AG04450 (cell line): ENCODE results near the gene ZNF837. TPM values are rescaled to one million over a fixed set of nuclear protein-coding genes. Genes with fewer than 3 reads are reported as not detected.
A peak's percentile ranks its signal among the peaks of the same experiment; 100 is the strongest.

Experiments used
- CTCF ChIA-PET: fragments of 300-600, 350-600 bp; formaldehyde crosslinking; extraction: SDS; loops from one replicate; lab custom pipeline; 2022; ENCODE audit warnings: antibody characterized with exemption, inconsistent platforms; lab: Charles Lee
- POLR2A ChIA-PET: fragments of 350-600 bp; formaldehyde crosslinking; extraction: SDS; loops from one replicate; lab custom pipeline; 2021; ENCODE audit warnings: antibody characterized with exemption, inconsistent platforms; lab: Yijun Ruan, JAX
- DNase-seq: peaks from one replicate; pipeline ENCODE4 v3.0.0-alpha.2; 2011; ENCODE audit warnings: low read depth, low spot score
- H3K27ac ChIP-seq: one replicate; pipeline ENCODE4 v1.5.1; 2012; ENCODE audit warnings: low read depth, low read length, control low read depth
- H3K27me3 ChIP-seq: one replicate; pipeline ENCODE4 v1.6.0; 2012; ENCODE audit warnings: low read length; ENCODE audit not compliant: control insufficient read depth, insufficient read depth
- H3K4me3 ChIP-seq: 2 replicates; pipeline ENCODE4 v1.5.1; 2011; ENCODE audit warnings: mild to moderate bottlenecking, low read depth, low read length, control low read depth
- H3K9me3 ChIP-seq: 2 replicates; pipeline ENCODE4 v1.5.1; 2012; ENCODE audit warnings: low read length; ENCODE audit not compliant: control insufficient read depth, insufficient read depth
- polyA plus RNA-seq: library from polyadenylated mRNA; depleted of rRNA; stranded (reverse); fragments of >200 nt; gene quantifications from 2 replicates; pipeline ENCODE4 v1.2.3, GENCODE V29; 2011
- TF ChIP-seq, protein P1 (sequence below): IDR thresholded peaks from 2 replicates; pipeline ENCODE4 v1.5.1; 2011; ENCODE audit warnings: low read depth, low read length, control low read depth, inconsistent platforms

ZNF837 gene
- polyA plus RNA-seq, 1 experiment: 0.33 TPM

- DNase-seq: no peak
- CTCF ChIA-PET: interaction anchor here (1.1 kb wide), 1 partner anchor 118 kb away, joined by 3 read pairs; the partner anchor contains the start of gene ZBTB45
- no peak overlapping the region for H3K27ac ChIP-seq
Observed at GRCh38 chr19:58401840-58402421, 21.1 kb upstream of the ZNF837 start.

GRCh38 chr19:58400916-58401839 is 20.3 kb upstream of the ZNF837 start:
- DNase-seq: peak; percentile 99
- ChIA-PET POLR2A (no interaction called here), CTCF (no interaction called here)
- Histone ChIP-seq H3K27me3 (no peaks in the 10 kb centered on the region), H3K9me3 (no peaks in the 10 kb centered on the region; the same call in 1 of the 2 replicates), H3K4me3 (peak overlapping the region; percentile 79), H3K27ac (peak overlapping the region; percentile 52)
- TF ChIP-seq, protein P1, sequence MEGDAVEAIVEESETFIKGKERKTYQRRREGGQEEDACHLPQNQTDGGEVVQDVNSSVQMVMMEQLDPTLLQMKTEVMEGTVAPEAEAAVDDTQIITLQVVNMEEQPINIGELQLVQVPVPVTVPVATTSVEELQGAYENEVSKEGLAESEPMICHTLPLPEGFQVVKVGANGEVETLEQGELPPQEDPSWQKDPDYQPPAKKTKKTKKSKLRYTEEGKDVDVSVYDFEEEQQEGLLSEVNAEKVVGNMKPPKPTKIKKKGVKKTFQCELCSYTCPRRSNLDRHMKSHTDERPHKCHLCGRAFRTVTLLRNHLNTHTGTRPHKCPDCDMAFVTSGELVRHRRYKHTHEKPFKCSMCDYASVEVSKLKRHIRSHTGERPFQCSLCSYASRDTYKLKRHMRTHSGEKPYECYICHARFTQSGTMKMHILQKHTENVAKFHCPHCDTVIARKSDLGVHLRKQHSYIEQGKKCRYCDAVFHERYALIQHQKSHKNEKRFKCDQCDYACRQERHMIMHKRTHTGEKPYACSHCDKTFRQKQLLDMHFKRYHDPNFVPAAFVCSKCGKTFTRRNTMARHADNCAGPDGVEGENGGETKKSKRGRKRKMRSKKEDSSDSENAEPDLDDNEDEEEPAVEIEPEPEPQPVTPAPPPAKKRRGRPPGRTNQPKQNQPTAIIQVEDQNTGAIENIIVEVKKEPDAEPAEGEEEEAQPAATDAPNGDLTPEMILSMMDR: no peak

More at GRCh38 chr19:58401840-58402421, 21.1 kb upstream of the ZNF837 start:
- TF ChIP-seq, protein P1: no peak
- POLR2A ChIA-PET: no interaction called here
- H3K9me3 ChIP-seq: no peaks in the 10 kb centered on the region; the same call in 1 of the 2 replicates
- peak overlapping the region; percentile 79 for H3K4me3 ChIP-seq
- H3K27me3 ChIP-seq: no peaks in the 10 kb centered on the region

GRCh38 chr19:58400316-58400915 is 19.6 kb upstream of the ZNF837 start:
- Histone ChIP-seq H3K9me3 (no peaks in the 10 kb centered on the region; the same call in 1 of the 2 replicates), H3K4me3 (peak overlapping the region; percentile 74), H3K27ac (peak overlapping the region; percentile 31), H3K27me3 (no peaks in the 10 kb centered on the region)
- TF ChIP-seq, protein P1: no peak
- ChIA-PET POLR2A (no interaction called here), CTCF (no interaction called here)
- DNase-seq: no peak

DNA sequence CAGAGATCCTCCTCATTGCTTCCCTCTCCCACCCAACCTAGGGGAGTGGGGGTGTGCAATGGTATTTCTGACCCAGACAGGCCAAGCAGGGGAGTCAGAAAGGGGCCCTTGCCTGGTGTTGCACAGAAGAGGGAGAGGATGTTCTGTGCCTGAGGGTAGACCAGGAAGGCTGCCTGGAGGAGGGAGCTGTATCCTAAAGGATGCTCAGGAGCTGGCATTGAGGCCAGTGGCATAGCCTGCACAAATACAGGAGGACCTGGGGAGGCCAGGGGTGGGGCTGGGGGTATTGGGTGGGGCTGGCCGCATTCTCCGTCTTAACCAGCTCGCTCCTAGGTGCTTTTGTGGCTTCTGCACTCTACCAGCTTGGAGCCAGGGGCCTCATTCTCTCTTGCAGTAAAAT is 19.1 kb upstream of the ZNF837 start:
- Histone ChIP-seq H3K9me3 (no peaks in the 10 kb centered on the region; the same call in 1 of the 2 replicates), H3K4me3 (no peak overlapping the region), H3K27me3 (no peaks in the 10 kb centered on the region), H3K27ac (no peak overlapping the region)
- DNase-seq: no peak
- ChIA-PET CTCF (no interaction called here), POLR2A (no interaction called here)
- TF ChIP-seq, protein P1: no peak
